ENCODE results near the gene LRRC31.

LRRC31 gene

GRCh38 chr3:169818316-169818715 lies 51.4 kb downstream of the LRRC31 start:
- H3K4me3 ChIP-seq (ENCODE audit: low read length) = no peak overlapping the region
- DNase-seq (ENCODE audit: low read depth) = no peak
- no peak for TF ChIP-seq CTCF (conservative IDR thresholded peaks at IDR 0.05; ENCODE audit: low read depth, low read length)

GRCh38 chr3:169815590-169816150 lies 54.1 kb downstream of the LRRC31 start:
- H3K4me3 ChIP-seq (ENCODE audit: low read length) = no peak overlapping the region
- no peak for TF ChIP-seq CTCF (conservative IDR thresholded peaks at IDR 0.05; ENCODE audit: low read depth, low read length)
- DNase-seq (ENCODE audit: low read depth) = no peak

- H3K4me3 ChIP-seq (ENCODE audit: low read length) = no peak overlapping the region
- no peak for DNase-seq (ENCODE audit: low read depth)
- TF ChIP-seq CTCF (conservative IDR thresholded peaks at IDR 0.05; ENCODE audit: low read depth, low read length) = peak; percentile 44
These were observed 55.8 kb downstream of the LRRC31 start for GRCh38 chr3:169813757-169814517.

GRCh38 chr3:169813278-169813677 lies 56.5 kb downstream of the LRRC31 start:
- TF ChIP-seq CTCF (conservative IDR thresholded peaks at IDR 0.05; ENCODE audit: low read depth, low read length) = no peak
- no peak for DNase-seq (ENCODE audit: low read depth)
- peak overlapping the region; percentile 63 for H3K4me3 ChIP-seq (ENCODE audit: low read length)

GRCh38 chr3:169812332-169813235 lies 57.2 kb downstream of the LRRC31 start, which contains the start of the genes LRRC34 and LRRIQ4:
Gene LRRC34, minus strand, starts transcription at chr3:169812904. Its CDS starts 356 bp downstream, at chr3:169812548.
Gene LRRIQ4, plus strand, starts transcription at chr3:169812870. Its CDS starts 9,052 bp downstream, at chr3:169821922.
- H3K4me3 ChIP-seq (ENCODE audit: low read length) = peak within 1 kb of the TSS; percentile 63
- TF ChIP-seq CTCF (conservative IDR thresholded peaks at IDR 0.05; ENCODE audit: low read depth, low read length) = no peak
- no peak for DNase-seq (ENCODE audit: low read depth)

- TF ChIP-seq CTCF (conservative IDR thresholded peaks at IDR 0.05; ENCODE audit: low read depth, low read length) = no peak
- H3K4me3 ChIP-seq (ENCODE audit: low read length) = peak overlapping the region; percentile 63
- DNase-seq (ENCODE audit: low read depth) = peak; percentile 66
These were observed 58.0 kb downstream of the LRRC31 start for GRCh38 chr3:169811631-169812331.
